SK-N-SH (cell line): ENCODE measurements around the gene CCNI2. TPM values are rescaled to one million over a fixed set of nuclear protein-coding genes. Genes with fewer than 3 reads are reported as not detected.
A peak's percentile ranks its signal among the peaks of the same experiment; 100 is the strongest.

Experiments
- CTCF ChIA-PET: fragments of 300-600, 350-600 bp; formaldehyde crosslinking; extraction: SDS; loops from one replicate; lab custom pipeline; 2021; lab: Yijun Ruan, JAX
- POLR2A ChIA-PET: fragments of 350-600 bp; sonication (Branson Sonifier 250); formaldehyde crosslinking; extraction: SDS; loops from one replicate; lab custom pipeline; 2020; ENCODE audit warnings: antibody characterized with exemption, inconsistent platforms; lab: Yijun Ruan, JAX
- DNase-seq: peaks from one replicate; pipeline ENCODE4 v3.0.0; 2012
- H2AFZ ChIP-seq: fragments of 200-600 bp; sonication (generic); 2 replicates; pipeline ENCODE4 v1.8.1; 2016; ENCODE audit warnings: antibody characterized with exemption, mild to moderate bottlenecking, low read depth
- H3F3A ChIP-seq: fragments of 200-600 bp; sonication (generic); replicated peaks from 2 replicates; pipeline ENCODE3; 2016; ENCODE audit warnings: antibody characterized with exemption, mild to moderate bottlenecking; ENCODE audit not compliant: insufficient read depth
- H3K27ac ChIP-seq, 2 experiments: fragments of 200-500 bp in 1 of 2; fragments of 200-600 bp in 1 of 2; sonication (Bioruptor generic) in 1 of 2; sonication (generic), shearing (Covaris generic) in 1 of 2; 2 replicates each; pipeline versions ENCODE4 v1.5.1 to v1.6.1; 2014 to 2016; ENCODE audit warnings: low read depth in 2 of 2, inconsistent platforms in 1 of 2, low read length in 1 of 2, mild to moderate bottlenecking in 1 of 2, mixed read lengths in 1 of 2
- H3K27me3 ChIP-seq: fragments of 200-600 bp; sonication (generic), shearing (Covaris generic); 2 replicates; pipeline ENCODE4 v1.6.1; 2016; ENCODE audit warnings: mixed run types; ENCODE audit not compliant: insufficient read depth
- H3K36me3 ChIP-seq, 2 experiments: fragments of 200-500 bp in 1 of 2; fragments of 200-600 bp in 1 of 2; sonication (Bioruptor generic) in 1 of 2; sonication (generic) in 1 of 2; replicated peaks in 1 of 2; 2 replicates each; pipeline versions ENCODE3 to v1.5.1; 2014 to 2016; ENCODE audit warnings: low read length in 1 of 2, mild to moderate bottlenecking in 1 of 2; ENCODE audit not compliant: insufficient read depth in 2 of 2, control insufficient read depth in 1 of 2
- H3K4me1 ChIP-seq, 2 experiments: fragments of 200-500 bp in 1 of 2; fragments of 200-600 bp in 1 of 2; sonication (Bioruptor generic) in 1 of 2; sonication (generic), shearing (Covaris generic) in 1 of 2; 2 replicates each; pipeline versions ENCODE4 v1.5.1 to v1.6.1; 2014 to 2016; ENCODE audit warnings: low read depth in 1 of 2, low read length in 1 of 2, mixed run types in 1 of 2; ENCODE audit not compliant: insufficient read depth in 2 of 2, control insufficient read depth in 1 of 2
- H3K4me2 ChIP-seq: fragments of 200-600 bp; sonication (generic), shearing (Covaris generic); 2 replicates; pipeline ENCODE4 v1.6.1; 2017; ENCODE audit warnings: mixed run types
- H3K4me3 ChIP-seq, 2 experiments: fragments of 200-500 bp in 1 of 2; fragments of 200-600 bp in 1 of 2; sonication (Bioruptor generic) in 1 of 2; sonication (generic), shearing (Covaris generic) in 1 of 2; 2 replicates each; pipeline versions ENCODE4 v1.5.1 to v1.8.1; 2014 to 2016; ENCODE audit warnings: low read depth in 2 of 2, inconsistent platforms in 1 of 2, low read length in 1 of 2, mild to moderate bottlenecking in 1 of 2, mixed read lengths in 1 of 2, moderate library complexity in 1 of 2
- H3K79me2 ChIP-seq: fragments of 200-600 bp; sonication (generic); 2 replicates; pipeline ENCODE4 v1.8.1; 2017; ENCODE audit warnings: mild to moderate bottlenecking; ENCODE audit not compliant: insufficient read depth
- H3K9ac ChIP-seq: fragments of 200-600 bp; sonication (generic); 2 replicates; pipeline ENCODE4 v1.6.1; 2017; ENCODE audit warnings: mixed run types
- H3K9me2 ChIP-seq: fragments of 200-600 bp; sonication (generic); 2 replicates; pipeline ENCODE4 v1.6.1; 2017; ENCODE audit warnings: mixed run types
- H3K9me3 ChIP-seq: fragments of 200-600 bp; sonication (generic); 2 replicates; pipeline ENCODE4 v1.6.1; 2017; ENCODE audit warnings: mixed run types, mild to moderate bottlenecking, moderate library complexity
- H4K20me1 ChIP-seq: fragments of 200-600 bp; sonication (generic); 2 replicates; pipeline ENCODE4 v1.6.1; 2017; ENCODE audit warnings: mild to moderate bottlenecking, mixed run types; ENCODE audit not compliant: insufficient read depth
- CHD2 ChIP-seq: fragments of 150-350 bp; IDR thresholded peaks from 2 replicates; pipeline ENCODE4 v1.6.1; 2018; ENCODE audit warnings: low read length; ENCODE audit not compliant: partially characterized antibody
- FOXM1 ChIP-seq: IDR thresholded peaks from 2 replicates; pipeline ENCODE4 v1.4.0; 2012; ENCODE audit warnings: low read depth, mild to moderate bottlenecking
- MXI1 ChIP-seq: IDR thresholded peaks from 2 replicates; pipeline ENCODE4 v1.6.1; 2012; ENCODE audit warnings: mild to moderate bottlenecking, low read depth, low read length, improper control_type of control experiment
- NFIC ChIP-seq: IDR thresholded peaks from 2 replicates; pipeline ENCODE4 v1.4.0; 2012; ENCODE audit warnings: borderline replicate concordance
- NRF1 ChIP-seq: IDR thresholded peaks from 2 replicates; pipeline ENCODE4 v1.6.1; 2012; ENCODE audit warnings: low read depth, mild to moderate bottlenecking, low read length
- POLR2AphosphoS5 ChIP-seq: IDR thresholded peaks from 2 replicates; pipeline ENCODE4 v1.6.1; 2012; ENCODE audit warnings: low read depth, low read length
- RAD21 ChIP-seq: IDR thresholded peaks from 2 replicates; pipeline ENCODE4 v1.6.1; 2012; ENCODE audit warnings: mild to moderate bottlenecking, low read length
- SMC3 ChIP-seq: IDR thresholded peaks from 2 replicates; pipeline ENCODE4 v1.6.1; 2012; ENCODE audit warnings: low read depth, low read length, improper control_type of control experiment
- TAF1 ChIP-seq: IDR thresholded peaks from 2 replicates; pipeline ENCODE4 v1.6.1; 2012; ENCODE audit warnings: low read depth, mild to moderate bottlenecking, low read length, moderate library complexity, borderline replicate concordance
- TCF12 ChIP-seq: IDR thresholded peaks from 2 replicates; pipeline ENCODE4 v1.4.0; 2012
- YY1 ChIP-seq: IDR thresholded peaks from 2 replicates; pipeline ENCODE4 v1.4.0; 2012; ENCODE audit warnings: low read depth, mild to moderate bottlenecking
- WGBS: methylation state at CpG from one replicate; pipeline ENCODE4 v1.1.6; 2017; ENCODE audit warnings: low lambda C conversion rate; 5-methylcytosine and 5-hydroxymethylcytosine counted together
- polyA plus RNA-seq, 3 experiments: library from polyadenylated mRNA; depleted of rRNA; stranded (reverse); fragments of >200 nt; gene quantifications; 2 replicates each; pipeline ENCODE4 v1.2.3, GENCODE V29; 2012
- TF ChIP-seq, protein P1 (sequence below): IDR thresholded peaks from 2 replicates; pipeline ENCODE4 v1.4.0; 2012; ENCODE audit warnings: low read depth, borderline replicate concordance
- TF ChIP-seq, protein P2 (sequence below): fragments of 150-350 bp; IDR thresholded peaks from 2 replicates; pipeline ENCODE4 v1.6.1; 2016; ENCODE audit warnings: mild to moderate bottlenecking, low read depth, low read length
- TF ChIP-seq, protein P3 (sequence below): fragments of 200-600 bp; sonication (generic); IDR thresholded peaks from 2 replicates; pipeline ENCODE4 v1.6.1; 2017; ENCODE audit warnings: antibody characterized with exemption, mild to moderate bottlenecking, moderate library complexity

CCNI2 gene
- polyA plus RNA-seq, 1 of the 3 experiments (the other 2 are of a cell fraction): 0.05 TPM

DNA sequence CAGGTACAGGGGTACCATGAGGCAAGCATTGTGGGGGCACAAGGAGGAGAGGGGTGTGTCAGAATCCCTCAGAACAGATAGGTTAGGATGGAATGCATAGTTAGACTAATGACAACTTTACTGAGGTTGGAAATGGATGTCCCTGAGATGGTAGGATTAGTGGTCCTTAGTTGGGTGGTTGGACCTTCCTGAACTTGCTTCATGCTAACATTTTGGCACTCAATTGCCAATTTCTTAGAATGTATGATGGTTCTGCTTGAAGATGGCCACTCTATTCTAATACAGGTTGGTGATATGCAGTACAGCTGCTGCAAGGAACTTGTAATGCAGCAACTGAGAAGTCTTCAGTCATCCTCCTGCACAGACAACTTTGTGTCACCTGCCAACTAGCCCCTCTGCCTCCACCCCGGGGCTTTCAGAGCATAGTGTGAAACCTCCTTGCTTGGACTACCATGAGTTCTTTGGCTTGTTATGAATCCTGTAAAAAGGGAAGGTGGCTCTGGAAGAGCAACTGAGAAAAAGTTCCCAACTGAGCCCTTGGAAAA lies 5.4 kb downstream of the CCNI2 start:
- Histone ChIP-seq H3K4me2 (no peak overlapping the region), H4K20me1 (no peaks in the 10 kb centered on the region), H2AFZ (no peak overlapping the region), H3K9ac (no peak overlapping the region), H3K27ac (no peak overlapping the region), H3K36me3 (peaks cover 2 to 5% of the 10 kb centered on the region in 2 experiments), H3K4me3 (no peak overlapping the region), H3K9me2 (no peaks in the 10 kb centered on the region), H3K9me3 (no peaks in the 10 kb centered on the region), H3K27me3 (no peaks in the 10 kb centered on the region), H3F3A (no peaks in the 10 kb centered on the region), H3K4me1 (no peaks in the 10 kb centered on the region), H3K79me2 (no peaks in the 10 kb centered on the region)
- WGBS: 80% methylated on average over 1 of the region's 1 CpG
- CTCF ChIA-PET: interaction anchor here (1.0 to 10.4 kb wide), 4 partner anchors 14 to 67 kb away, joined by 3 to 98 read pairs (median 19); no protein-coding TSS in a partner anchor
- DNase-seq: no peak
- POLR2A ChIA-PET: no interaction called here
- TF ChIP-seq, protein P1, sequence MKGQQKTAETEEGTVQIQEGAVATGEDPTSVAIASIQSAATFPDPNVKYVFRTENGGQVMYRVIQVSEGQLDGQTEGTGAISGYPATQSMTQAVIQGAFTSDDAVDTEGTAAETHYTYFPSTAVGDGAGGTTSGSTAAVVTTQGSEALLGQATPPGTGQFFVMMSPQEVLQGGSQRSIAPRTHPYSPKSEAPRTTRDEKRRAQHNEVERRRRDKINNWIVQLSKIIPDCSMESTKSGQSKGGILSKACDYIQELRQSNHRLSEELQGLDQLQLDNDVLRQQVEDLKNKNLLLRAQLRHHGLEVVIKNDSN: no peak
- TF ChIP-seq TAF1 (no peak), MXI1 (no peak), TCF12 (no peak), POLR2AphosphoS5 (no peak), FOXM1 (no peak), YY1 (no peak), NRF1 (no peak)
- TF ChIP-seq, protein P2, sequence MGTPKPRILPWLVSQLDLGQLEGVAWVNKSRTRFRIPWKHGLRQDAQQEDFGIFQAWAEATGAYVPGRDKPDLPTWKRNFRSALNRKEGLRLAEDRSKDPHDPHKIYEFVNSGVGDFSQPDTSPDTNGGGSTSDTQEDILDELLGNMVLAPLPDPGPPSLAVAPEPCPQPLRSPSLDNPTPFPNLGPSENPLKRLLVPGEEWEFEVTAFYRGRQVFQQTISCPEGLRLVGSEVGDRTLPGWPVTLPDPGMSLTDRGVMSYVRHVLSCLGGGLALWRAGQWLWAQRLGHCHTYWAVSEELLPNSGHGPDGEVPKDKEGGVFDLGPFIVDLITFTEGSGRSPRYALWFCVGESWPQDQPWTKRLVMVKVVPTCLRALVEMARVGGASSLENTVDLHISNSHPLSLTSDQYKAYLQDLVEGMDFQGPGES: no peak

DNA sequence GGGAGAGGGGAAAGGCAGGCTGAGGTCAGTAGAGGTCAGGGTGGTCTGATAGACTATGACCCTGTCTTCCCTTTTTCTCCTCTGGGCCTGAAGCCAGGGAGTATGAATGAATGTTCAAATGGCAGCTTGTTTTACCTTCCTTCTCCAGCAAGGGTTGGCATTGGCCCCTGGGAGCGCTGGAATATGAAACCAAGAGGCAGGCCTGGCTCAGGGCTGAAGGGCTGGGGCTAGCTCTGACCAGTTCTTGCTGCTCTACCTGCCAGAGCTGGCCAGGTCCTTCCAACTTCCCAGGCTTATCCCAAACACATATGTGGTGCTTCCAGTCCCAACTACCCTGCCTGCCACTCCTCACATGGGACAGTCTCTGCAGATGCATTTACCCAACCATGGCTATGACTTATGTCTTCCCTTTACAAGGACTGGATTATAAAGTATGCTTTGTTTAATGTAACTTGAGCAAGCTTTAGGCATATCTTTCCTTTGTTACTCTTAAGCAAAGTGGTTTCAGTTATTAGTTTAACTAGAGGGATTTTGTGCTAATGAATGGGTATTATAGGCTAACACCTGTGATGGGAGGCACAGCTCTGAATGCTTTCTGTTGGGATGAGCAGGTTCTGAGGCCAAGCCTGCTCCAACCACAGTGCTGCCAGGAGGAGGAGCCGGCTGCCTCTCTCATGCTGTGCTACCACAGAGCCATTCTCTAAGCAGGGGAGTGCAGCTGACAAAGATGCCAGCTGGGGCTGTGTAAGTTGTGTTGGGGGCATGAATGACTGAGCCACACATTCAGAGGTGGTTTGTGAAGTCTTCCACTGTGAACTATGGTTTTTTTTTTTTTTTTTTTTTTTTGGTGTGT lies 6.1 kb downstream of the CCNI2 start:
- no peaks in the 10 kb centered on the region for H3K4me1 ChIP-seq
- no peak overlapping the region for H3K4me3 ChIP-seq
- H3K9me3 ChIP-seq: no peaks in the 10 kb centered on the region
- no peak for TF ChIP-seq NFIC
- TF ChIP-seq SMC3: peak; percentile 54
- TF ChIP-seq CHD2: no peak
- TF ChIP-seq, protein P3, sequence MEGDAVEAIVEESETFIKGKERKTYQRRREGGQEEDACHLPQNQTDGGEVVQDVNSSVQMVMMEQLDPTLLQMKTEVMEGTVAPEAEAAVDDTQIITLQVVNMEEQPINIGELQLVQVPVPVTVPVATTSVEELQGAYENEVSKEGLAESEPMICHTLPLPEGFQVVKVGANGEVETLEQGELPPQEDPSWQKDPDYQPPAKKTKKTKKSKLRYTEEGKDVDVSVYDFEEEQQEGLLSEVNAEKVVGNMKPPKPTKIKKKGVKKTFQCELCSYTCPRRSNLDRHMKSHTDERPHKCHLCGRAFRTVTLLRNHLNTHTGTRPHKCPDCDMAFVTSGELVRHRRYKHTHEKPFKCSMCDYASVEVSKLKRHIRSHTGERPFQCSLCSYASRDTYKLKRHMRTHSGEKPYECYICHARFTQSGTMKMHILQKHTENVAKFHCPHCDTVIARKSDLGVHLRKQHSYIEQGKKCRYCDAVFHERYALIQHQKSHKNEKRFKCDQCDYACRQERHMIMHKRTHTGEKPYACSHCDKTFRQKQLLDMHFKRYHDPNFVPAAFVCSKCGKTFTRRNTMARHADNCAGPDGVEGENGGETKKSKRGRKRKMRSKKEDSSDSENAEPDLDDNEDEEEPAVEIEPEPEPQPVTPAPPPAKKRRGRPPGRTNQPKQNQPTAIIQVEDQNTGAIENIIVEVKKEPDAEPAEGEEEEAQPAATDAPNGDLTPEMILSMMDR: peak; percentile 42
- TF ChIP-seq MXI1: no peak
- TF ChIP-seq RAD21: peak; percentile 58
- H3K4me2 ChIP-seq: no peak overlapping the region
- H2AFZ ChIP-seq: no peak overlapping the region
- peaks cover 10% of the 10 kb centered on the region in 2 experiments for H3K36me3 ChIP-seq
- H3K9me2 ChIP-seq: no peaks in the 10 kb centered on the region
- no peaks in the 10 kb centered on the region for H3K27me3 ChIP-seq
- H4K20me1 ChIP-seq: no peaks in the 10 kb centered on the region
- no peak overlapping the region for H3K9ac ChIP-seq
- H3K27ac ChIP-seq: no peak overlapping the region
- ChIA-PET POLR2A (interaction anchor here (0.6 kb wide), 1 partner anchor 110 kb away, joined by 3 read pairs; no protein-coding TSS in a partner anchor), CTCF (interaction anchor here (1.0 to 10.4 kb wide), 12 partner anchors 8 to 77 kb away, joined by 3 to 98 read pairs (median 6); partner anchors contain the start of gene SHROOM1)
- DNase-seq: peak; percentile 47
- H3K79me2 ChIP-seq: no peaks in the 10 kb centered on the region
- 93% methylated on average over 2 of the region's 2 CpGs for WGBS
- H3F3A ChIP-seq: no peaks in the 10 kb centered on the region
